T follicular helper cell (primary cell): Measurements from ENCODE around the gene PTGES2.

Source experiments
- DNase-seq: peaks from one replicate; pipeline ENCODE4 v3.0.0-alpha.2; 2020; ENCODE audit warnings: low read depth

The PTGES2 gene

GRCh38 chr9:128153060-128153946 lies 25.8 kb upstream of the PTGES2 start:
- no peak for DNase-seq

- DNase-seq = no peak
Observed at GRCh38 chr9:128152133-128153059, 24.9 kb upstream of the PTGES2 start.

GRCh38 chr9:128151309-128152132 lies 24.0 kb upstream of the PTGES2 start:
- DNase-seq = no peak

- no peak for DNase-seq
Observed at GRCh38 chr9:128150594-128151308, 23.2 kb upstream of the PTGES2 start.

- DNase-seq = no peak
Observed at GRCh38 chr9:128149951-128150593, 22.5 kb upstream of the PTGES2 start.

- no peak for DNase-seq
Observed at GRCh38 chr9:128149001-128149701, 21.6 kb upstream of the PTGES2 start, which contains the start of gene LCN2. TSS of gene LCN2 (plus strand) at chr9:128149453. CDS start at chr9:128149526, 73 bp downstream.

GRCh38 chr9:128148509-128149000 lies 21.0 kb upstream of the PTGES2 start:
- DNase-seq = no peak

- no peak for DNase-seq
Observed at GRCh38 chr9:128146591-128147120, 19.1 kb upstream of the PTGES2 start.

- no peak for DNase-seq
Observed at GRCh38 chr9:128145951-128146351, 18.4 kb upstream of the PTGES2 start.

- no peak for DNase-seq
Observed at GRCh38 chr9:128145536-128145935, 18.0 kb upstream of the PTGES2 start.

- no peak for DNase-seq
Observed at GRCh38 chr9:128144239-128145181, 17.0 kb upstream of the PTGES2 start.

- DNase-seq = no peak
Observed at GRCh38 chr9:128143525-128144238, 16.2 kb upstream of the PTGES2 start.

GRCh38 chr9:128142596-128142995 lies 15.1 kb upstream of the PTGES2 start:
- no peak for DNase-seq

- no peak for DNase-seq
Observed at GRCh38 chr9:128142061-128142460, 14.5 kb upstream of the PTGES2 start.

- DNase-seq = no peak
Observed at GRCh38 chr9:128141604-128142003, 14.1 kb upstream of the PTGES2 start.

- no peak for DNase-seq
Observed at GRCh38 chr9:128139621-128140020, 12.1 kb upstream of the PTGES2 start.

- DNase-seq = no peak
Observed at GRCh38 chr9:128138001-128138400, 10.5 kb upstream of the PTGES2 start.
